HCT116 (cell line): ENCODE measurements around the gene FCRL2. TPM values are rescaled to one million over a fixed set of nuclear protein-coding genes. Genes with fewer than 3 reads are reported as not detected.

Experiments
- ATAC-seq: fragments of 200-7000 bp; cut with Tn5 transposase; 2 replicates; pipeline ENCODE4 v1.9.1; 2020; ENCODE audit warnings: mild to moderate bottlenecking, moderate library complexity
- BruUV-seq: library from RNA; stranded (reverse); fragments of 400-500 nt; replicated peaks from 2 replicates; lab custom pipeline; 2021; lab: Mats Ljungman, UMichigan
- CTCF ChIA-PET: fragments of 300-600 bp; sonication (Branson Sonifier 250); formaldehyde crosslinking; loops from one replicate; lab custom pipeline; 2021; ENCODE audit warnings: antibody characterized with exemption; lab: Charles Lee
- POLR2A ChIA-PET: fragments of 300-600, 350-600 bp; sonication (Branson Sonifier 250); formaldehyde crosslinking; loops from one replicate; lab custom pipeline; 2021; ENCODE audit warnings: antibody characterized with exemption; lab: Charles Lee
- RAD21 ChIA-PET, 2 experiments: fragments of 300-600 bp; sonication (Branson Sonifier 250); formaldehyde crosslinking; loops; one replicate each; lab custom pipeline; 2023; ENCODE audit warnings: low total read pairs in 2 of 2; ENCODE audit not compliant: uncharacterized antibody in 2 of 2, unreplicated experiment in 2 of 2, low non-redundant PET in 1 of 2; lab: Charles Lee
- DNase-seq: peaks from one replicate; pipeline ENCODE4 v3.0.0-alpha.2; 2010; ENCODE audit warnings: low read depth, low spot score
- H2AFZ ChIP-seq: fragments of 200-600 bp; shearing (Covaris generic), sonication (generic); 2 replicates; pipeline ENCODE4 v1.6.1; 2017; ENCODE audit warnings: low read depth, mixed run types, mixed read lengths, antibody characterized with exemption, low read length; ENCODE audit not compliant: poor library complexity, severe bottlenecking
- H3K27ac ChIP-seq: 2 replicates; pipeline ENCODE4 v1.5.1; 2012; ENCODE audit warnings: low read depth, low read length
- H3K27me3 ChIP-seq: fragments of 200-600 bp; sonication (generic); 2 replicates; pipeline ENCODE4 v1.6.1; 2016; ENCODE audit warnings: mixed run types, low read length, mixed read lengths; ENCODE audit not compliant: insufficient read depth
- H3K36me3 ChIP-seq, 2 experiments: fragments of 200-500 bp in 1 of 2; fragments of 200-600 bp in 1 of 2; sonication (Bioruptor generic) in 1 of 2; sonication (generic) in 1 of 2; 2 replicates each; pipeline versions ENCODE4 v1.5.1 to v1.6.1; 2014 to 2016; ENCODE audit warnings: low read length in 2 of 2, inconsistent platforms in 1 of 2, mixed read lengths in 1 of 2, mixed run types in 1 of 2; ENCODE audit not compliant: insufficient read depth in 2 of 2, control insufficient read depth in 1 of 2
- H3K4me1 ChIP-seq, 2 experiments: fragments of 200-600 bp in 1 of 2; sonication (generic) in 1 of 2; 2 replicates each; pipeline versions ENCODE4 v1.5.1 to v1.6.1; 2012 to 2017; ENCODE audit warnings: low read length in 2 of 2, inconsistent platforms in 1 of 2, mild to moderate bottlenecking in 1 of 2, mixed read lengths in 1 of 2, mixed run types in 1 of 2, moderate library complexity in 1 of 2; ENCODE audit not compliant: insufficient read depth in 2 of 2, control insufficient read depth in 1 of 2
- H3K4me2 ChIP-seq: fragments of 200-600 bp; sonication (generic); 2 replicates; pipeline ENCODE4 v1.6.1; 2017; ENCODE audit warnings: mixed run types, low read length, mixed read lengths
- H3K4me3 ChIP-seq, 2 experiments: fragments of 200-600 bp in 1 of 2; sonication (generic) in 1 of 2; replicated peaks in 1 of 2; 2 replicates each; pipeline ENCODE4 v1.5.1; 2011 to 2016; ENCODE audit warnings: low read length in 2 of 2, control low read depth in 1 of 2, low read depth in 1 of 2, mild to moderate bottlenecking in 1 of 2, mixed read lengths in 1 of 2, mixed run types in 1 of 2
- H3K79me2 ChIP-seq: fragments of 200-600 bp; sonication (generic); 2 replicates; pipeline ENCODE4 v1.6.1; 2017; ENCODE audit warnings: mild to moderate bottlenecking, mixed run types, low read length, moderate library complexity, mixed read lengths; ENCODE audit not compliant: insufficient read depth
- H3K9ac ChIP-seq: fragments of 200-600 bp; sonication (generic); 2 replicates; pipeline ENCODE4 v1.6.1; 2016; ENCODE audit warnings: low read length, mixed read lengths
- H3K9me2 ChIP-seq: fragments of 200-600 bp; sonication (generic), shearing (Covaris generic); 2 replicates; pipeline ENCODE4 v1.6.1; 2017; ENCODE audit warnings: mixed run types, mild to moderate bottlenecking, moderate library complexity; ENCODE audit not compliant: insufficient read depth
- H3K9me3 ChIP-seq, 2 experiments: fragments of 200-500 bp in 1 of 2; fragments of 200-600 bp in 1 of 2; sonication (Bioruptor generic) in 1 of 2; sonication (generic) in 1 of 2; 2 replicates each; pipeline ENCODE4 v1.6.1; 2014 to 2017; ENCODE audit warnings: low read length in 2 of 2, mixed read lengths in 2 of 2, inconsistent platforms in 1 of 2, low read depth in 1 of 2, mild to moderate bottlenecking in 1 of 2, mixed run types in 1 of 2, moderate library complexity in 1 of 2; ENCODE audit not compliant: control insufficient read depth in 1 of 2, insufficient read depth in 1 of 2
- H4K20me1 ChIP-seq: fragments of 200-600 bp; sonication (generic), shearing (Covaris generic); 2 replicates; pipeline ENCODE4 v1.6.1; 2017; ENCODE audit warnings: mixed run types, mild to moderate bottlenecking, moderate library complexity; ENCODE audit not compliant: insufficient read depth
- CBX3 ChIP-seq: IDR thresholded peaks from 2 replicates; pipeline ENCODE4 v1.6.1; 2012; ENCODE audit warnings: low read depth
- CEBPB ChIP-seq: IDR thresholded peaks from 2 replicates; pipeline ENCODE4 v1.6.1; 2012; ENCODE audit warnings: low read depth
- EGR1 ChIP-seq: IDR thresholded peaks from 2 replicates; pipeline ENCODE4 v1.6.1; 2012; ENCODE audit warnings: low read depth
- EZH2 ChIP-seq: fragments of 200-600 bp; sonication (generic); IDR thresholded peaks from 2 replicates; pipeline ENCODE4 v1.6.1; 2017; ENCODE audit warnings: antibody characterized with exemption, mixed run types
- EZH2phosphoT487 ChIP-seq: fragments of 200-600 bp; IDR thresholded peaks from 2 replicates; pipeline ENCODE4 v1.6.1; 2018; ENCODE audit warnings: antibody characterized with exemption, borderline replicate concordance
- POLR2A ChIP-seq: IDR thresholded peaks from 2 replicates; pipeline ENCODE4 v1.7.0; 2011; ENCODE audit warnings: borderline replicate concordance; ENCODE audit not compliant: insufficient read depth, insufficient read length; ENCODE audit errors: extremely low read depth
- POLR2AphosphoS5 ChIP-seq: IDR thresholded peaks from 2 replicates; pipeline ENCODE4 v1.6.1; 2011; ENCODE audit warnings: mild to moderate bottlenecking, low read depth, low read length, moderate library complexity
- SP1 ChIP-seq: IDR thresholded peaks from 2 replicates; pipeline ENCODE4 v1.6.1; 2012; ENCODE audit warnings: low read depth
- TCF7L2 ChIP-seq: IDR thresholded peaks from 2 replicates; pipeline ENCODE4 v1.7.0; 2011; ENCODE audit warnings: borderline replicate concordance, inconsistent platforms; ENCODE audit not compliant: insufficient read depth, insufficient read length; ENCODE audit errors: extremely low read depth
- ZFX ChIP-seq: fragments of 450-650 bp; IDR thresholded peaks from 2 replicates; pipeline ENCODE4 v1.6.1; 2017
- intact Hi-C: fragments of 100-400 bp; cut with micrococcal nuclease; formaldehyde crosslinking; loops from 2 replicates; pipeline ENCODE4 v1.10.0; 2022
- total RNA-seq: library from RNA; stranded (reverse); gene quantifications from one replicate; pipeline ENCODE4 v1.2.1, GENCODE V29; 2021; ENCODE audit not compliant: unreplicated experiment

The FCRL2 gene
- total RNA-seq, 1 experiment from 2014 or later, result not detected

DNA sequence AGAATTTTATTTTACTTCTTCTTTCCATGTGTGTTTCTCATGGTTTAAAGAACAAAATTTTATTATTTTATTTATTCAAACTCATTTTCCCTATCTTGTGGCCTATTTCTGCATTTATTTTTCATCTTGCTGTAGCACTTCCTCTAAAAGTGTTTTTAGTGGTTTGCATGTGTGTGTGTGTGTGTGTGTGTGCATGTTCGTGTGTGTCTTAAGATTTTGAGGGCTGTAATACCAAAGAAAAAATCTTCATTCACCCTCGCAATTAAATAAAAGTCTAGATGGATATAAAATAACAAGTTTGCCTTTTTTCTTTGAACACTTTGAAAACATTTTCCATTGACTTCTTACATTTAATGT, 51.7 kb downstream of the FCRL2 start (continued):
- no peak for TF ChIP-seq POLR2AphosphoS5
- TF ChIP-seq SP1, result no peak
- TF ChIP-seq TCF7L2, result no peak

DNA sequence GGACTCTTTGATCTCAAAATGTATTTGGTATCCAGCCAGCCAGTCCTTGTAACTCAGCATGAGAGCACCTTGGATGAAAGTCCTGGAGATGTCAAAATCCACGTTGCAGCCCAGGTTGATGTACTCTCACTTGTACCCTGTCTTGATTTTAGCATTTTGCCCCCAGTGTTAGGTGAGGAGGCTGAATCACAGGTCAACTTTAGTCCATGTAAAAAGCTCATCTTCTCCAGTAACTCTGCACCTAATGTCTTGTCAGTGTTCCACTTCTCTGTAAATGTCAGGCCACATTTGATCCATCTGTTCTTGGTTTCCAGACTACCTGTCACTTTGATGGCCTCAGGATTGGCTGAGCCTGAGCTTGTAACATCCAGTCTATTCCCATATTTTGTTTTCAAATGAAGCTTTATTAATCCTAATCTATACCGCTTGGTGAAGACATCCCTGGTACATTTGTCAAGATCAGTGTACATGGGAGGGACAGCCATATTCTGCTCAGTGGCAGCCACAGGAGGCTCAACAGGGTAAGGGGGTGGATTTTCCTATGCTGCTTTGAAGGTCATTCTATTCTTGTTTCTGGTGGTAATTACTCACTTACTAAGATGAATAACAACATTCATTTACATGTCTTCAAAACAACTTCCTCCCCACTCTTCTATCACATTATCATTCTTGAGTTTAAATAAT, 52.3 kb downstream of the FCRL2 start:
- H3K9me2 ChIP-seq, result no peaks in the 10 kb centered on the region
- no peak overlapping the region for H3K9ac ChIP-seq
- H3K27me3 ChIP-seq, result peaks cover 3% of the 10 kb centered on the region; the same call in 1 of the 2 replicates
- ChIA-PET POLR2A (no interaction called here), CTCF (no interaction called here), RAD21 (no interaction called here)
- intact Hi-C loops, result no loop called here
- H3K9me3 ChIP-seq, result peaks cover 0 to 3% of the 10 kb centered on the region in 2 experiments; a peak in 1 of 4 replicates
- ATAC-seq, result no peak
- H3K79me2 ChIP-seq, result no peaks in the 10 kb centered on the region
- no peak overlapping the region for H3K4me3 ChIP-seq
- DNase-seq, result no peak
- no TSS peak for BruUV-seq
- no peak overlapping the region for H3K4me2 ChIP-seq
- H3K36me3 ChIP-seq, result no peaks in the 10 kb centered on the region
- no peaks in the 10 kb centered on the region for H3K4me1 ChIP-seq
- no peaks in the 10 kb centered on the region for H4K20me1 ChIP-seq
- H2AFZ ChIP-seq, result no peak overlapping the region
- H3K27ac ChIP-seq, result no peak overlapping the region
- no peak for TF ChIP-seq EGR1
- TF ChIP-seq TCF7L2, result no peak
- TF ChIP-seq ZFX, result no peak

DNA sequence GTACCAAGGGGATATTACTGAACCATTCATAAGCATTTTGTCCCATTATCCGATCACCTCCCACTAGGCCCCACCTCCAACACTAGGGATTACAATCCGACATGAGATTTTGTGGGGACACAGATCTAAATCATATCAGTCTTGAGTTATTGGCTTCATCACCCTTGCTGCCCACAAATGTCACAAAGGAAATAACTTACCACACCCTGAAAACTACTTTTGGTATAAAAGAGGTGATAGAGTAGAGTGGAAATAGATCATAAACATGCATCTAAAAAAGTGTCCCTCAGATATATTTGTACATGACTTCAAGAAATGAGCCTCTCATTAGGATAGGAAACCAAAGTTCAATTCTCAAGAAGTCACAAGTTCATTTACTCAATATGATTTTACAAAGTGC, 53.8 kb downstream of the FCRL2 start:
- ATAC-seq (no peak), DNase-seq (no peak)
- Histone ChIP-seq H3K9me2 (no peaks in the 10 kb centered on the region), H3K27ac (no peak overlapping the region), H3K4me2 (no peak overlapping the region), H3K4me3 (no peak overlapping the region), H3K9ac (no peak overlapping the region), H2AFZ (no peak overlapping the region), H3K9me3 (peaks cover 0 to 3% of the 10 kb centered on the region in 2 experiments; a peak in 1 of 4 replicates), H3K4me1 (no peaks in the 10 kb centered on the region), H3K79me2 (no peaks in the 10 kb centered on the region), H4K20me1 (no peaks in the 10 kb centered on the region)
- ChIA-PET CTCF (no interaction called here), RAD21 (no interaction called here)
- no TSS peak for BruUV-seq
- TF ChIP-seq ZFX (no peak), POLR2A (no peak), CEBPB (no peak), EZH2phosphoT487 (no peak), CBX3 (no peak), EZH2 (no peak)
- TF ChIP-seq, all 23 proteins: peak for 0
- Histone ChIP-seq H3K27me3 (peaks cover 3% of the 10 kb centered on the region; the same call in 1 of the 2 replicates), H3K36me3 (no peaks in the 10 kb centered on the region)
- POLR2A ChIA-PET, result no interaction called here
- intact Hi-C loops, result no loop called here
